H1 (cell line): ENCODE results near the gene LAMA4. TPM values are rescaled to one million over a fixed set of nuclear protein-coding genes. Genes with fewer than 3 reads are reported as not detected.

ENCODE experiments used
- MAFK ChIP-seq: IDR thresholded peaks from 2 replicates; pipeline ENCODE4 v1.6.1; 2012; ENCODE audit warnings: low read depth, mild to moderate bottlenecking, improper control_type of control experiment, low read length
- POU5F1 ChIP-seq: IDR thresholded peaks from 2 replicates; pipeline ENCODE4 v1.6.1; 2011; ENCODE audit warnings: low read depth, mild to moderate bottlenecking, low read length, moderate library complexity
- RNF2 ChIP-seq: fragments of 200-900, 300-1000 bp; sonication (generic); IDR thresholded peaks from 2 replicates; pipeline ENCODE4 v1.7.1; 2016; ENCODE audit warnings: borderline replicate concordance, low read depth, mild to moderate bottlenecking, antibody characterized with exemption, low read length; ENCODE audit not compliant: poor library complexity, severe bottlenecking; ENCODE audit errors: missing control alignments
- SRF ChIP-seq: IDR thresholded peaks from 2 replicates; pipeline ENCODE4 v1.6.1; 2011; ENCODE audit warnings: mild to moderate bottlenecking, low read depth, low read length, moderate library complexity
- YY1 ChIP-seq: IDR thresholded peaks from 2 replicates; pipeline ENCODE4 v1.6.1; 2011; ENCODE audit warnings: low read depth, mild to moderate bottlenecking, low read length
- polyA plus RNA-seq, 7 experiments: library from polyadenylated mRNA; depleted of rRNA in 3 of 7; stranded (reverse) in 5 of 7; unstranded in 2 of 7; fragments of >200 nt in 5 of 7; fragments of 200-250 nt in 2 of 7; gene quantifications; 1 replicate in 5 of 7; 2 replicates in 1 of 7; 4 replicates in 1 of 7; pipeline versions ENCODE4 v1.2.1 to v1.2.3, GENCODE V29; 2011 to 2013; ENCODE audit warnings: missing spikeins in 2 of 7, mixed read lengths in 2 of 7
- total RNA-seq: library from RNA; stranded (reverse); fragmentation: NEBNext Ultra II Directional; extraction: Animal tissue kit (Norgen Biotek cat#: 25700); gene quantifications from 2 replicates; pipeline ENCODE4 v1.2.1, GENCODE V29; 2021
- TF ChIP-seq, protein P1 (sequence below): IDR thresholded peaks from 2 replicates; pipeline ENCODE4 v1.6.1; 2011; ENCODE audit warnings: low read length, improper control_type of control experiment

The LAMA4 gene
- total and polyA plus RNA-seq, 2 of the 8 experiments (the other 6 are each of a cell fraction or from before 2014, with no cell fraction given), result 0.95 to 1.5 TPM

- no peak for TF ChIP-seq POU5F1
- TF ChIP-seq, protein P1, sequence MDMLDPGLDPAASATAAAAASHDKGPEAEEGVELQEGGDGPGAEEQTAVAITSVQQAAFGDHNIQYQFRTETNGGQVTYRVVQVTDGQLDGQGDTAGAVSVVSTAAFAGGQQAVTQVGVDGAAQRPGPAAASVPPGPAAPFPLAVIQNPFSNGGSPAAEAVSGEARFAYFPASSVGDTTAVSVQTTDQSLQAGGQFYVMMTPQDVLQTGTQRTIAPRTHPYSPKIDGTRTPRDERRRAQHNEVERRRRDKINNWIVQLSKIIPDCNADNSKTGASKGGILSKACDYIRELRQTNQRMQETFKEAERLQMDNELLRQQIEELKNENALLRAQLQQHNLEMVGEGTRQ, result no peak
- TF ChIP-seq RNF2, result no peak
- TF ChIP-seq SRF, result no peak
- no peak for TF ChIP-seq YY1
- TF ChIP-seq MAFK, result no peak
- TF ChIP-seq, all 59 proteins: peak for 0
Measured at GRCh38 chr6:112139052-112139451, 115.3 kb downstream of the LAMA4 start (continued).
